Upper lobe of right lung (tissue), 1 donor: Measurements from ENCODE around the gene MGAT5B. TPM values are rescaled to one million over a fixed set of nuclear protein-coding genes. Genes with fewer than 3 reads are reported as not detected.
"Not testable (repeated sequence)": the region's sequence is repeated elsewhere in the genome, so short reads cannot be mapped to it uniquely, and the experiment has no call there.

Source experiments
- ATAC-seq: fragments of 200-7000 bp; cut with Tn5 transposase; one replicate; pipeline ENCODE4 v1.9.1; 2020; ENCODE audit warnings: mild to moderate bottlenecking, moderate library complexity
- DNase-seq: peaks from one replicate; pipeline ENCODE4 v3.0.0-alpha.2; 2020
- H3K27ac ChIP-seq: fragments of 200-600 bp; one replicate; pipeline ENCODE4 v1.8.0; 2022
- H3K27me3 ChIP-seq: fragments of 200-600 bp; one replicate; pipeline ENCODE4 v1.8.0; 2022; ENCODE audit warnings: mild to moderate bottlenecking
- H3K36me3 ChIP-seq: fragments of 200-600 bp; one replicate; pipeline ENCODE4 v1.8.0; 2022
- H3K4me1 ChIP-seq: fragments of 200-600 bp; one replicate; pipeline ENCODE4 v1.8.0; 2022
- H3K4me3 ChIP-seq: fragments of 200-600 bp; one replicate; pipeline ENCODE4 v1.8.0; 2022; ENCODE audit warnings: mild to moderate bottlenecking
- H3K9me3 ChIP-seq: fragments of 200-600 bp; one replicate; pipeline ENCODE4 v1.8.0; 2022
- intact Hi-C: fragments of 100-400 bp; cut with DNase I; formaldehyde crosslinking; loops from one replicate; pipeline ENCODE4 v1.11.0; 2022
- total RNA-seq: library from RNA; stranded (reverse); fragmentation: NEBNext Ultra II Directional; extraction: Animal tissue kit (Norgen Biotek cat#: 25700); gene quantifications from one replicate; pipeline ENCODE4 v1.2.1, GENCODE V29; 2021
- TF ChIP-seq, protein P1 (sequence below): fragments of 200-600 bp; IDR thresholded peaks from one replicate; pipeline ENCODE4 v1.8.0; 2022; ENCODE audit warnings: antibody characterized with exemption
- donor health status: DM: no; HTN: yes; CAD: no; lungs with severe emphysema.

MGAT5B gene
- total RNA-seq, 1 donor from 2014 or later: 2.0 TPM

GRCh38 chr17:76834870-76835269 is 33.3 kb upstream of the MGAT5B start:
- DNase-seq (no peak), ATAC-seq (no peak)
- no peak overlapping the region for H3K27ac ChIP-seq
- H3K4me1 ChIP-seq: peaks cover 6% of the 10 kb centered on the region
- intact Hi-C loops: no loop called here
- H3K27me3 ChIP-seq: no peaks in the 10 kb centered on the region
- TF ChIP-seq, protein P1, sequence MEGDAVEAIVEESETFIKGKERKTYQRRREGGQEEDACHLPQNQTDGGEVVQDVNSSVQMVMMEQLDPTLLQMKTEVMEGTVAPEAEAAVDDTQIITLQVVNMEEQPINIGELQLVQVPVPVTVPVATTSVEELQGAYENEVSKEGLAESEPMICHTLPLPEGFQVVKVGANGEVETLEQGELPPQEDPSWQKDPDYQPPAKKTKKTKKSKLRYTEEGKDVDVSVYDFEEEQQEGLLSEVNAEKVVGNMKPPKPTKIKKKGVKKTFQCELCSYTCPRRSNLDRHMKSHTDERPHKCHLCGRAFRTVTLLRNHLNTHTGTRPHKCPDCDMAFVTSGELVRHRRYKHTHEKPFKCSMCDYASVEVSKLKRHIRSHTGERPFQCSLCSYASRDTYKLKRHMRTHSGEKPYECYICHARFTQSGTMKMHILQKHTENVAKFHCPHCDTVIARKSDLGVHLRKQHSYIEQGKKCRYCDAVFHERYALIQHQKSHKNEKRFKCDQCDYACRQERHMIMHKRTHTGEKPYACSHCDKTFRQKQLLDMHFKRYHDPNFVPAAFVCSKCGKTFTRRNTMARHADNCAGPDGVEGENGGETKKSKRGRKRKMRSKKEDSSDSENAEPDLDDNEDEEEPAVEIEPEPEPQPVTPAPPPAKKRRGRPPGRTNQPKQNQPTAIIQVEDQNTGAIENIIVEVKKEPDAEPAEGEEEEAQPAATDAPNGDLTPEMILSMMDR: no peak
- no peaks in the 10 kb centered on the region for H3K36me3 ChIP-seq
- H3K9me3 ChIP-seq: no peaks in the 10 kb centered on the region
- H3K4me3 ChIP-seq: no peak overlapping the region

GRCh38 chr17:76840443-76840767 is 27.8 kb upstream of the MGAT5B start:
- Histone ChIP-seq H3K27me3 (peaks cover 16% of the 10 kb centered on the region), H3K4me1 (peaks cover 9% of the 10 kb centered on the region), H3K36me3 (no peaks in the 10 kb centered on the region), H3K9me3 (no peaks in the 10 kb centered on the region), H3K4me3 (no peak overlapping the region), H3K27ac (no peak overlapping the region)
- TF ChIP-seq, protein P1: no peak
- intact Hi-C loops: no loop called here
- no peak for ATAC-seq
- no peak for DNase-seq

GRCh38 chr17:76840884-76841775 is 27.1 kb upstream of the MGAT5B start:
- Histone ChIP-seq H3K36me3 (no peaks in the 10 kb centered on the region), H3K4me3 (no peak overlapping the region), H3K27me3 (peaks cover 23% of the 10 kb centered on the region), H3K4me1 (peaks cover 9% of the 10 kb centered on the region), H3K27ac (no peak overlapping the region), H3K9me3 (no peaks in the 10 kb centered on the region)
- TF ChIP-seq, protein P1: no peak
- ATAC-seq (no peak), DNase-seq (no peak)
- intact Hi-C loops: no loop called here

DNA sequence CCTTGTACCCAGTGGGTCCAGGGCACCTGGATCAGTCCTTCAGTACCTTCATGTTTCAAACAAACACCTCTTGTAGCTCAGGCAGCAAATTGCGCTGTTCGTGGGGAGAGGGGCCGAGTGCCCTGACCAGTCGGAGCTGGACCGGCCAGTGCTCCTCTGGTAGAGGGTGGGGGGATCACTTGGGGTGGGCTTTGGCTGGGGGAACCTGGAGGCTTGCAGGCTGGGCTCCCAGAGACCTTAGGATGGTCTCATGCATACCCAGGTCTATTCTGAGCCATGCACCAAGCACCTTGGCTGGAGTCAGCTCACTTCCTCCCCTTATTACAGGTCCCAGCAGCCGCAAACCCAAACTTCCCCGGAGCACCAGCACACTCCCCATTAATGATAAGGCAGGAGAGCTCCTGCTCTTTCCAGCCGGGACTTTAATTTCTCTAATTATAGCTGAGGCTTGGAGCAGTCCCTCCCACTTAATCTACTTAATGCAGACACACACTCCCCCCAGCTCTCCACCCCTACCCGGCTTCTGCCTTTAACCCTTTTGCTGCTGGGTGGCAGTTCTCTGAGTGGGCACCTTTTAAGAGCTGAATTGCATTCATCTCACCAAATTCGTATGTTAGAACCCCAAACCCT is 26.3 kb upstream of the MGAT5B start:
- peaks cover 24% of the 10 kb centered on the region for H3K27me3 ChIP-seq
- ATAC-seq (no peak), DNase-seq (no peak)
- H3K4me3 ChIP-seq: no peak overlapping the region
- no peaks in the 10 kb centered on the region for H3K36me3 ChIP-seq
- peaks cover 9% of the 10 kb centered on the region for H3K4me1 ChIP-seq
- H3K9me3 ChIP-seq: no peaks in the 10 kb centered on the region
- H3K27ac ChIP-seq: no peak overlapping the region
- intact Hi-C loops: no loop called here
- TF ChIP-seq, protein P1: no peak

- H3K27ac ChIP-seq, H3K9me3 ChIP-seq, H3K36me3 ChIP-seq, intact Hi-C loops, DNase-seq, H3K4me1 ChIP-seq, H3K4me3 ChIP-seq, ATAC-seq: not testable (repeated sequence)
- peaks cover 24% of the 10 kb centered on the region for H3K27me3 ChIP-seq
Measured at GRCh38 chr17:76843068-76843467, 25.1 kb upstream of the MGAT5B start.

DNA sequence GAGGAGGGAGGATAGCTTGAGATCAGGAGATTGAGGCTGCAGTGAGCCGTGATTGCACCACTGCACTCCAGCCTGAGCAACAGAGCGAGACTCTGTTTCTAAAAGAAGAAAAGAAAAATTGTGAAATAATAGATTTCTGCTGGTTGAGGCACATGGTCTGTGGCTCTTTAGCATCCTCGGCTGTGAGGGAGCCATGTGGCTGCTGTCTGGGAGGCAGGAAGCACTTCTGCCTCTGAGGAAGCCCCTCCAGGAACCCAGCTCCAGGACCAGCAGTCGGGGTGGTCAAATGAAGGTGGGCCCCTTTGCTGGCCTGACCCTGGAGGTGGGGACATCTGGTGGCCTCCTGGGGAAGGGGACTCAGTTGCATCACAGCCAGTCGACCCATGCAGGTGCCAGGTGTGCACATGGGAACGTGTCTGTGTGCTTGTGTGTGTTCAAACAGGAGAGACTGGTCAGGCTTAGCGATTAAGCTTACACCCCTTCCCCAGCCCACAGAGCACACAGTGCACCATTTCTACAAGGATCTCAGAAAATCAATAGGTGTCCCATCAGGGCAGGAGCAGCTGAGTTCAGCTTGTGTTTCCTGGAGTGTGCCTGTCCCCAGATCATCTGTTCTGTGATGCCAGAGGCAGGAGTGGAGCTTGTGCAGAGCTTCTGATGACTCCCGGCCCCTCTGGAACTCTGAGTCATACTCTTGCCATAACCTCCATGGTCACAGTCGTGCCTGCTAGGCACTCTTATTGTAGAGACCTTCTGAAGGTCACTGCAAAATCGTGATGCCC is 24.3 kb upstream of the MGAT5B start:
- intact Hi-C loops: no loop called here
- Histone ChIP-seq H3K27me3 (peaks cover 24% of the 10 kb centered on the region), H3K4me1 (peaks cover 9% of the 10 kb centered on the region)

More for the DNA sequence above, 24.3 kb upstream of the MGAT5B start:
- no peak for DNase-seq
- H3K36me3 ChIP-seq: no peaks in the 10 kb centered on the region
- ATAC-seq: no peak
- no peak overlapping the region for H3K4me3 ChIP-seq
- TF ChIP-seq, protein P1: no peak
- no peaks in the 10 kb centered on the region for H3K9me3 ChIP-seq
- H3K27ac ChIP-seq: no peak overlapping the region
